ENCODE results near the gene NFAM1.

DNA sequence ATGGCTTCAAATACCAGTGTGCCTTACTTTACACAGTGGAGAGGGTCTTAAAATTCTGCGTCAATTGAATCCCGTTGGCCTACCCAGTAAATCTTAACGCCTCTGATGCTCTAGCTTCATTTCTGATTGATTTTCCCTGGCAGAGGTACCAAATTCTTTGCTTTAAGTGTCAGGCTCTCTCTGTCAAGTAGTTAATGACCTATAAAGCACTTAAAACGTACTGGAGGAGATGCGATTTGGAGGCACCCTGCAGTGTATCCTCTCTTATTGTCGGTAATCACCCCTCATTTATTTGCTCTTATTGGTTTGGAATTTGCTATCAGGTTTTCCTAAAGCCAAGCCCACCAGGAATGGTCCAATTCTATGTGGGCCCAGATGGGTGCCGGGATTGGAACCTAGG lies 59.2 kb downstream of the NFAM1 start:
- TF ChIP-seq, protein P1, sequence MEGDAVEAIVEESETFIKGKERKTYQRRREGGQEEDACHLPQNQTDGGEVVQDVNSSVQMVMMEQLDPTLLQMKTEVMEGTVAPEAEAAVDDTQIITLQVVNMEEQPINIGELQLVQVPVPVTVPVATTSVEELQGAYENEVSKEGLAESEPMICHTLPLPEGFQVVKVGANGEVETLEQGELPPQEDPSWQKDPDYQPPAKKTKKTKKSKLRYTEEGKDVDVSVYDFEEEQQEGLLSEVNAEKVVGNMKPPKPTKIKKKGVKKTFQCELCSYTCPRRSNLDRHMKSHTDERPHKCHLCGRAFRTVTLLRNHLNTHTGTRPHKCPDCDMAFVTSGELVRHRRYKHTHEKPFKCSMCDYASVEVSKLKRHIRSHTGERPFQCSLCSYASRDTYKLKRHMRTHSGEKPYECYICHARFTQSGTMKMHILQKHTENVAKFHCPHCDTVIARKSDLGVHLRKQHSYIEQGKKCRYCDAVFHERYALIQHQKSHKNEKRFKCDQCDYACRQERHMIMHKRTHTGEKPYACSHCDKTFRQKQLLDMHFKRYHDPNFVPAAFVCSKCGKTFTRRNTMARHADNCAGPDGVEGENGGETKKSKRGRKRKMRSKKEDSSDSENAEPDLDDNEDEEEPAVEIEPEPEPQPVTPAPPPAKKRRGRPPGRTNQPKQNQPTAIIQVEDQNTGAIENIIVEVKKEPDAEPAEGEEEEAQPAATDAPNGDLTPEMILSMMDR (IDR thresholded peaks at IDR 0.05): no peak
- TF ChIP-seq POLR2A (IDR thresholded peaks at IDR 0.05) (no peak), EP300 (IDR thresholded peaks at IDR 0.05) (no peak)
